ENCODE results near the gene EDN1. TPM values are rescaled to one million over a fixed set of nuclear protein-coding genes. Genes with fewer than 3 reads are reported as not detected.
A peak's percentile ranks its signal among the peaks of the same experiment; 100 is the strongest.

The EDN1 gene
- total and polyA plus RNA-seq, 3 donors from 2014 or later, result 6.4 to 18.4 (median 12.8) TPM

DNA sequence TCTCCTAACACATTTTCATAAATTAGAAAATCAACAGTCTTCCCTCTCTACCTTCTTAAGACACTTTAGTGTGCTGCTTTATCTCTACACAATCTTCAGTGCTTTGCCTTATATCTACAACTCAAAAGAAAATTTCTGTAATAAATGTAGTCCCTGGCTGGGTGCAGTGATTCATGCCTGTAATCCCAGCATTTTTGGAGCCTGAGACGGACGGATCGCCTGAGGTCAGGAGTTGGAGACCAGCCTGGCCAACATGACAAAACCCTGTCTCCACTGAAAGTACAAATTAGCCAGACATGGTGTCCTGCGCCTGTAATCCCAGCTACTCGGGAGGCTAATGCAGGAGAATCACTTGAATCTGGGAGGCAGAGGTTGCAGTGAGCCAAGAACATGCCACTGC, 9.7 kb upstream of the EDN1 start:
- TF ChIP-seq, protein P1, sequence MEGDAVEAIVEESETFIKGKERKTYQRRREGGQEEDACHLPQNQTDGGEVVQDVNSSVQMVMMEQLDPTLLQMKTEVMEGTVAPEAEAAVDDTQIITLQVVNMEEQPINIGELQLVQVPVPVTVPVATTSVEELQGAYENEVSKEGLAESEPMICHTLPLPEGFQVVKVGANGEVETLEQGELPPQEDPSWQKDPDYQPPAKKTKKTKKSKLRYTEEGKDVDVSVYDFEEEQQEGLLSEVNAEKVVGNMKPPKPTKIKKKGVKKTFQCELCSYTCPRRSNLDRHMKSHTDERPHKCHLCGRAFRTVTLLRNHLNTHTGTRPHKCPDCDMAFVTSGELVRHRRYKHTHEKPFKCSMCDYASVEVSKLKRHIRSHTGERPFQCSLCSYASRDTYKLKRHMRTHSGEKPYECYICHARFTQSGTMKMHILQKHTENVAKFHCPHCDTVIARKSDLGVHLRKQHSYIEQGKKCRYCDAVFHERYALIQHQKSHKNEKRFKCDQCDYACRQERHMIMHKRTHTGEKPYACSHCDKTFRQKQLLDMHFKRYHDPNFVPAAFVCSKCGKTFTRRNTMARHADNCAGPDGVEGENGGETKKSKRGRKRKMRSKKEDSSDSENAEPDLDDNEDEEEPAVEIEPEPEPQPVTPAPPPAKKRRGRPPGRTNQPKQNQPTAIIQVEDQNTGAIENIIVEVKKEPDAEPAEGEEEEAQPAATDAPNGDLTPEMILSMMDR (IDR thresholded peaks at IDR 0.05), result no peak
- no peak for TF ChIP-seq POLR2A (IDR thresholded peaks at IDR 0.05)
- Histone ChIP-seq H3K27me3 (no peaks in the 10 kb centered on the region), H3K36me3 (ENCODE audit: low read depth, missing control alignments) (no peaks in the 10 kb centered on the region), H3K27ac (no peak overlapping the region), H3K4me1 (peaks cover 4% of the 10 kb centered on the region), H3K4me3 (no peak overlapping the region), H3K9me3 (no peaks in the 10 kb centered on the region)
- intact Hi-C loops (cut with DNase I; ENCODE audit: low total_unique reads), result no loop called here
- no peak for DNase-seq
- 83 to 84% methylated on average over 5 of the region's 5 CpGs for WGBS, 2 donors

DNA sequence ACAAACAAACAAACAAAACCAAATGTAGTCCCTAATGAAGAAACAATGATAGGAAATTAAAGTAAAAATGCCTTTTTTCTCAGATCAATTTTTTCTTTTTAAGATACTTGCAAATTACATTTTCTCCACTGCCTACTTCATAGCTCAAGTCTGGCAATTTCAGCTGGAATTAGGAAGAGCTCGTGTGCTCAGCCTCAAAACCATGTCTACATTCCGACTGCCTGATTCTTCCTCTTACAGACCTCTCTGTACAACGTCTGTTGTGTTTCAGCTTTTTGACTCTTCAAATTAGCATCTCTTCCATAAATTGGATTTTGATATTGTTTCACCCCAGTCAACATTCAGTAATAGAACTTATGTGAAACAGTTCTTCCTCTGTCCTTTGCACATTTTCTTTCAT, 9.3 kb upstream of the EDN1 start:
- no peak for DNase-seq

DNA sequence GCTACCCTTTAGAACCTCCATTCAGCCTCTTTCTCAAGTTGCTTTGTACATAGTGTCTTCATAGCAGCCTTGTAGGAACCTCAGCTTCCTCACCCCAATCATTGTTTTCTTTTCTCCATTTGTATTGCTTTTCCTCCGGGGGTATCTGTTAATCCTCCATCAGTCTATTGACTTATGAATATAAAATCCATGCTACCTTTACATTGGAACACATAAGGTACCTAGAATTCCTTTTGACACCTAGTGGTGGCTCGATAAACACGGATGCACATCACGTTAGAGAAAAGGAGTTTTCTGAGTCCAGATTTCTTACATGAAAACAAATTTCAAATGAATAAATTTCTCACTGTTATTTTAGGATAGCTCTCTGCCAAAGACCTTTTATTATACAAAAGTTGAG, 6.3 kb upstream of the EDN1 start:
- intact Hi-C loops (cut with DNase I; ENCODE audit: low total_unique reads), result no loop called here
- Histone ChIP-seq H3K27ac (peak overlapping the region in 1 of 2 donors; percentile 1), H3K4me3 (no peak overlapping the region), H3K4me1 (peaks cover 4% of the 10 kb centered on the region), H3K36me3 (ENCODE audit: low read depth, missing control alignments) (no peaks in the 10 kb centered on the region), H3K9me3 (no peaks in the 10 kb centered on the region), H3K27me3 (no peaks in the 10 kb centered on the region)
- DNase-seq, result no peak
- 73 to 90% methylated on average over 4 of the region's 4 CpGs for WGBS, 2 donors
- TF ChIP-seq, protein P1 (IDR thresholded peaks at IDR 0.05), result no peak
- TF ChIP-seq POLR2A (IDR thresholded peaks at IDR 0.05), result no peak

More for the DNA sequence above, 9.3 kb upstream of the EDN1 start:
- no peak overlapping the region for H3K4me3 ChIP-seq
- H3K9me3 ChIP-seq, result no peaks in the 10 kb centered on the region
- peaks cover 4% of the 10 kb centered on the region for H3K4me1 ChIP-seq
- WGBS, 2 donors, result 80 to 97% methylated on average over 3 of the region's 3 CpGs
- H3K27me3 ChIP-seq, result no peaks in the 10 kb centered on the region
- no peak for TF ChIP-seq POLR2A (IDR thresholded peaks at IDR 0.05)
- TF ChIP-seq, protein P1 (IDR thresholded peaks at IDR 0.05), result no peak
- no peak overlapping the region for H3K27ac ChIP-seq
- H3K36me3 ChIP-seq (ENCODE audit: low read depth, missing control alignments), result no peaks in the 10 kb centered on the region
- intact Hi-C loops (cut with DNase I; ENCODE audit: low total_unique reads), result no loop called here

DNA sequence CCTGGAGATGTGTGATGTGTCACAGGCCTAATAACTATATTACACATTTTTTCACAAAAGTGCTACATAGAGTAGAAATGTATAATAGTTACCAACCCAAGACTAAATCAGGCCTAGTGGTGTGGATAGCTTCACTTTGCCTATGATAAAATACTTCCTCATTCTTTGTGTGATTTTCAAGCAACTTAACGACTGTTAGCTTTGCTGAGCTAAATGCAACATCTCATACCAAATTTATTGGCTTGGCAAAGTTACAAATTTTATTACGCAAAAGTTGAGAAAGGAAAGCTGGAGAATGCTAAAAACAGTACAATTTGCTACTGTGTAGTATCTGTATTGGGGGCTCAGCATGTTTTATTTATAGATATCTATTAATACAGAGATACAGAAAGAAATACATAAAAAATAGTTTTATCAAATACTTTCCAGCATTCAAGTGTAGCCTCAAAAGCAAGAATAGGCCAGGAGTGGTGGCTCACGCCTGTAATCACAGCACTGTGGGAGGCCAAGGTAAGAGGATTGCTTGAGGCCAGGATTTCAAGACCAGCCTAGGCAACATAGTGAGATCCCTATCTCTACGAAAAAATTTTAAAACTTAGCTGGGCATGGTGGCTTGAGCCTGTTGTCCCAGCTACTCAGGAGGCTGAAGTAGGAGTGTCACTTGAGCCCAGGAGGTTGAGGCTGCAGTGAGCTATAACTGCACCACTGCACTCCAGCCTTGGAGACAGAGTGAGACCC, 3.6 kb upstream of the EDN1 start:
- Histone ChIP-seq H3K4me1 (peaks cover 4% of the 10 kb centered on the region), H3K9me3 (no peaks in the 10 kb centered on the region), H3K27ac (peak overlapping the region in 1 of 2 donors; percentile 68), H3K4me3 (no peak overlapping the region), H3K36me3 (ENCODE audit: low read depth, missing control alignments) (no peaks in the 10 kb centered on the region), H3K27me3 (no peaks in the 10 kb centered on the region)
- TF ChIP-seq, protein P1 (IDR thresholded peaks at IDR 0.05), result no peak
- no peak for TF ChIP-seq POLR2A (IDR thresholded peaks at IDR 0.05)
- 59 to 68% methylated on average over 4 of the region's 4 CpGs for WGBS, 2 donors
- intact Hi-C loops (cut with DNase I; ENCODE audit: low total_unique reads), result no loop called here
- DNase-seq, result peak; percentile 49

DNA sequence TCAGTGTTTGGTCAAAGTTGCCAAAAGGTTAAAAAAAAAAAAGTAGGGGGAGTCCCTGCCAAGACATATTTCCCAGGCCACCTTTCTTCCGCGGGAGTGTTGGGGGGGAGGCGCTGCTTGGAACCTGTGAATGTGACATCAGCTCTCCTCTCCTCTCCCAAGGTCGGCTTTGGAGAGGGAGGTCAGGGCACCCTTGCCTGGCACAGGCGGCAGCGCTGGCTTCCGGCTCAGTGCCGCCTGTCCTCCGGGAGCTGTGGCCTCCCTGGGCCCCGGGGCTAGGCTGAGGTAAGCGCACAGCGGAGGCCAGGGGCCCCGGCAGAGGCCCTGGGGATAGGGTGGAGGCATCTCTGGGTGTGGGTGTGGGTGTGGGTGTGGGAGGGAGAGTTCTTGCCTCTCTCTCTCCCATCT, 1.9 kb upstream of the EDN1 start:
- H3K4me3 ChIP-seq, result peak overlapping the region in 1 of 2 donors; percentile 63
- TF ChIP-seq POLR2A (IDR thresholded peaks at IDR 0.05), result no peak
- TF ChIP-seq, protein P1 (IDR thresholded peaks at IDR 0.05), result no peak
- H3K9me3 ChIP-seq, result no peaks in the 10 kb centered on the region
- peaks cover 4% of the 10 kb centered on the region for H3K4me1 ChIP-seq
- H3K27me3 ChIP-seq, result no peaks in the 10 kb centered on the region
- intact Hi-C loops (cut with DNase I; ENCODE audit: low total_unique reads), result no loop called here
- H3K36me3 ChIP-seq (ENCODE audit: low read depth, missing control alignments), result no peaks in the 10 kb centered on the region
- DNase-seq, result peak; percentile 78
- 49 to 62% methylated on average over 13 of the region's 13 CpGs for WGBS, 2 donors
- peak overlapping the region; percentile 48 to 58 for H3K27ac ChIP-seq

Measured in testis (tissue), 3 donors.